PC-9 (cell line): ENCODE data around the gene PAOX. TPM values are rescaled to one million over a fixed set of nuclear protein-coding genes. Genes with fewer than 3 reads are reported as not detected.

Source experiments
- BruUV-seq: library from RNA; stranded (reverse); fragments of 400-500 nt; replicated peaks from 2 replicates; lab custom pipeline; 2021; lab: Mats Ljungman, UMichigan
- CTCF ChIA-PET: fragments of 300-600 bp; sonication (Branson Sonifier 250); formaldehyde crosslinking; loops from one replicate; lab custom pipeline; 2022; ENCODE audit warnings: antibody characterized with exemption; lab: Charles Lee
- POLR2A ChIA-PET: fragments of 300-600 bp; sonication (Branson Sonifier 250); formaldehyde crosslinking; loops from one replicate; lab custom pipeline; 2022; ENCODE audit warnings: antibody characterized with exemption; ENCODE audit not compliant: unreplicated experiment; lab: Charles Lee
- DNase-seq, 2 experiments: peaks; one replicate each; pipeline versions ENCODE4 v3.0.0 to v3.0.0-alpha.2; 2015 to 2022; ENCODE audit warnings: mixed read lengths in 1 of 2
- H2AFZ ChIP-seq: fragments of 200-600 bp; sonication (generic); 2 replicates; pipeline ENCODE4 v1.8.1; 2017; ENCODE audit warnings: antibody characterized with exemption
- H3F3A ChIP-seq: fragments of 200-600 bp; sonication (generic); 2 replicates; pipeline ENCODE4 v1.8.1; 2017; ENCODE audit warnings: antibody characterized with exemption, mild to moderate bottlenecking, low read depth; ENCODE audit not compliant: insufficient read depth
- H3K27ac ChIP-seq: fragments of 200-600 bp; sonication (generic); 2 replicates; pipeline ENCODE4 v1.6.1; 2016; ENCODE audit warnings: mixed run types
- H3K27me3 ChIP-seq: fragments of 200-600 bp; sonication (generic); 2 replicates; pipeline ENCODE4 v1.6.1; 2016; ENCODE audit warnings: low read depth, mixed run types; ENCODE audit not compliant: insufficient read depth
- H3K36me3 ChIP-seq: fragments of 200-600 bp; sonication (generic); 2 replicates; pipeline ENCODE4 v1.6.1; 2016; ENCODE audit warnings: low read depth, mixed run types
- H3K4me1 ChIP-seq: fragments of 200-600 bp; sonication (generic); replicated peaks from 2 replicates; pipeline ENCODE4 v1.6.1; 2016; ENCODE audit warnings: mixed run types; ENCODE audit not compliant: insufficient read depth
- H3K4me2 ChIP-seq: fragments of 200-600 bp; sonication (generic); 2 replicates; pipeline ENCODE4 v1.6.1; 2017; ENCODE audit warnings: mixed run types
- H3K4me3 ChIP-seq: fragments of 200-600 bp; sonication (generic); 2 replicates; pipeline ENCODE4 v1.6.1; 2016; ENCODE audit warnings: mixed run types
- H3K79me2 ChIP-seq: fragments of 200-600 bp; sonication (generic); 2 replicates; pipeline ENCODE4 v1.6.1; 2017; ENCODE audit warnings: low read depth, mixed run types
- H3K9me2 ChIP-seq: fragments of 200-600 bp; sonication (generic); 2 replicates; pipeline ENCODE4 v1.8.1; 2017; ENCODE audit warnings: mild to moderate bottlenecking; ENCODE audit not compliant: insufficient read depth
- H3K9me3 ChIP-seq: fragments of 200-600 bp; sonication (generic); 2 replicates; pipeline ENCODE4 v1.8.1; 2016; ENCODE audit warnings: low read depth; ENCODE audit not compliant: insufficient read depth
- H4K20me1 ChIP-seq: fragments of 200-600 bp; sonication (generic); 2 replicates; pipeline ENCODE4 v1.8.1; 2017; ENCODE audit not compliant: insufficient read depth
- EZH2 ChIP-seq: fragments of 200-600 bp; sonication (generic); IDR thresholded peaks from 2 replicates; pipeline ENCODE4 v1.8.0; 2017; ENCODE audit warnings: antibody characterized with exemption, low read depth
- intact Hi-C: fragments of 100-400 bp; cut with micrococcal nuclease; formaldehyde crosslinking; loops from one replicate; pipeline ENCODE4 v1.10.0; 2022; ENCODE audit not compliant: unreplicated experiment
- total RNA-seq: library from RNA; stranded (reverse); gene quantifications from 2 replicates; pipeline ENCODE4 v1.2.3, GENCODE V29; 2021
- TF ChIP-seq, protein P1 (sequence below): fragments of 200-600 bp; sonication (generic); conservative IDR thresholded peaks from 2 replicates; pipeline ENCODE4 v1.6.1; 2017; ENCODE audit warnings: mixed run types, antibody characterized with exemption, mild to moderate bottlenecking, moderate library complexity

The PAOX gene
- total RNA-seq, 1 experiment from 2014 or later = 5.7 TPM

GRCh38 chr10:133346413-133346812 is 32.6 kb upstream of the PAOX start:
- no peaks in the 10 kb centered on the region for H3K27me3 ChIP-seq
- no peaks in the 10 kb centered on the region for H4K20me1 ChIP-seq
- intact Hi-C loops = no loop called here
- POLR2A ChIA-PET = no interaction called here
- no peak overlapping the region for H3K4me2 ChIP-seq
- TF ChIP-seq, protein P1, sequence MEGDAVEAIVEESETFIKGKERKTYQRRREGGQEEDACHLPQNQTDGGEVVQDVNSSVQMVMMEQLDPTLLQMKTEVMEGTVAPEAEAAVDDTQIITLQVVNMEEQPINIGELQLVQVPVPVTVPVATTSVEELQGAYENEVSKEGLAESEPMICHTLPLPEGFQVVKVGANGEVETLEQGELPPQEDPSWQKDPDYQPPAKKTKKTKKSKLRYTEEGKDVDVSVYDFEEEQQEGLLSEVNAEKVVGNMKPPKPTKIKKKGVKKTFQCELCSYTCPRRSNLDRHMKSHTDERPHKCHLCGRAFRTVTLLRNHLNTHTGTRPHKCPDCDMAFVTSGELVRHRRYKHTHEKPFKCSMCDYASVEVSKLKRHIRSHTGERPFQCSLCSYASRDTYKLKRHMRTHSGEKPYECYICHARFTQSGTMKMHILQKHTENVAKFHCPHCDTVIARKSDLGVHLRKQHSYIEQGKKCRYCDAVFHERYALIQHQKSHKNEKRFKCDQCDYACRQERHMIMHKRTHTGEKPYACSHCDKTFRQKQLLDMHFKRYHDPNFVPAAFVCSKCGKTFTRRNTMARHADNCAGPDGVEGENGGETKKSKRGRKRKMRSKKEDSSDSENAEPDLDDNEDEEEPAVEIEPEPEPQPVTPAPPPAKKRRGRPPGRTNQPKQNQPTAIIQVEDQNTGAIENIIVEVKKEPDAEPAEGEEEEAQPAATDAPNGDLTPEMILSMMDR = no peak
- no peak for TF ChIP-seq EZH2
- H3K4me3 ChIP-seq = no peak overlapping the region
- no peaks in the 10 kb centered on the region for H3F3A ChIP-seq
- no peak overlapping the region for H3K27ac ChIP-seq
- CTCF ChIA-PET = no interaction called here
- no peaks in the 10 kb centered on the region for H3K9me2 ChIP-seq
- H3K4me1 ChIP-seq = no peaks in the 10 kb centered on the region
- no peaks in the 10 kb centered on the region for H3K79me2 ChIP-seq
- no peak overlapping the region for H2AFZ ChIP-seq
- no TSS peak for BruUV-seq
- H3K9me3 ChIP-seq = no peaks in the 10 kb centered on the region
- DNase-seq = no peak
- no peaks in the 10 kb centered on the region for H3K36me3 ChIP-seq

DNA sequence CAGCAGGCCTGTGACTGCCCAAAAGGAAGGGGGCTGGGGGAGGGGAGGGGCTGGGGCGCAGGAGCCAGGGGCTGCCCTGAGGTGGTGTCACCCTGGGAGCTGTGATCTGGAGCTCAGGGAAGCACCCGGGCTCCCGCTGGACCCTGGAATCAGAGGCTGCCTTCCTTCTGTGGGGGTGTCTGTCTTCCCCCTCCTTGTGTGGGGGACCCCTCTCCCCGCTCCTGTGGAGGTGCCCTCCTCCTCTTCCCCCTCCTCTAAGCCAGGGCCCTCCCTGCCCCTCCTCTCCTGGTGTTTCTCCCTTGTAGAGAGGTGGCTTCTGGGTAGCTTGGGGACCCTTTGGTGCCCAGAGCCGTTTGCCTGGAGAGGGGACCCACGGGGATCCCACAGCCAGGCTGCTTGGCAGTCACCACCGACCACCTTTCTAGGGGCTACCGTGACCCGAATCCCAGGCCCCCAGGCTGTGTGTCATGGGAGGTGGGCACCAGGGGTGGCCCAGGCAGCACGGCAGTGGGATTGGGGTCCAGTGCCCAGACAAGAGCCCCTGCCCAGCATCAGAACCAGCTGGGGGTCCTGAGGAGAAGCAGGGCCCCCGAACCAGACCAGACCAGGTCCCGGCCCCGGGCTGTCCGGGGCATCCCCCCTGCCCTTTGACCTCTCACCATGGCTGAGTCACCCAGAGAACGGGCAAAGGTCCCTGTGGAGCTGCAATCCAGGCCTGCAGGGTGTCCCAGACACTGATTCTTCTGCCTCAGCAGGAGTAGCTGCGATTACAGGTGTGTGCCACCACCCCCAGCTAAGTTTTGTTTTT is 31.1 kb upstream of the PAOX start:
- ChIA-PET POLR2A (no interaction called here), CTCF (no interaction called here)
- Histone ChIP-seq H3K4me2 (no peak overlapping the region), H3K79me2 (no peaks in the 10 kb centered on the region), H3K36me3 (no peaks in the 10 kb centered on the region), H3K9me2 (no peaks in the 10 kb centered on the region), H3K27ac (no peak overlapping the region), H2AFZ (no peak overlapping the region), H3F3A (no peaks in the 10 kb centered on the region), H3K27me3 (no peaks in the 10 kb centered on the region), H3K4me1 (no peaks in the 10 kb centered on the region), H3K4me3 (no peak overlapping the region), H4K20me1 (no peaks in the 10 kb centered on the region), H3K9me3 (no peaks in the 10 kb centered on the region)
- no peak for DNase-seq
- no TSS peak for BruUV-seq
- TF ChIP-seq, protein P1 = no peak
- TF ChIP-seq EZH2 = no peak
- intact Hi-C loops = no loop called here

- ChIA-PET CTCF (no interaction called here), POLR2A (no interaction called here)
- Histone ChIP-seq H3K36me3 (no peaks in the 10 kb centered on the region), H3K4me3 (no peak overlapping the region), H3K9me2 (no peaks in the 10 kb centered on the region), H4K20me1 (no peaks in the 10 kb centered on the region), H3F3A (no peaks in the 10 kb centered on the region), H3K4me1 (no peaks in the 10 kb centered on the region), H3K27ac (no peak overlapping the region), H3K9me3 (no peaks in the 10 kb centered on the region), H3K79me2 (no peaks in the 10 kb centered on the region), H2AFZ (no peak overlapping the region), H3K4me2 (no peak overlapping the region), H3K27me3 (no peaks in the 10 kb centered on the region)
- DNase-seq = no peak
- TF ChIP-seq EZH2 = no peak
- TF ChIP-seq, protein P1 = no peak
- BruUV-seq = no TSS peak
- intact Hi-C loops = no loop called here
These were observed 29.9 kb upstream of the PAOX start for GRCh38 chr10:133349160-133349568.
